Inflammatory macrophage treated with lipopolysaccharide for 1 hour (primary cell): ENCODE results near the gene NAV1.
"Not testable (repeated sequence)": the region's sequence is repeated elsewhere in the genome, so short reads cannot be mapped to it uniquely, and the experiment has no call there.

ENCODE experiments used
- DNase-seq, 2 donors: peaks; one replicate each; pipeline ENCODE4 v3.0.0-alpha.2; 2020 to 2022

The NAV1 gene

GRCh38 chr1:201504799-201505502 lies 34.0 kb upstream of the NAV1 start:
- no peak for DNase-seq

GRCh38 chr1:201505503-201505890 lies 33.4 kb upstream of the NAV1 start:
- DNase-seq: peak; percentile 30 to 42

DNA sequence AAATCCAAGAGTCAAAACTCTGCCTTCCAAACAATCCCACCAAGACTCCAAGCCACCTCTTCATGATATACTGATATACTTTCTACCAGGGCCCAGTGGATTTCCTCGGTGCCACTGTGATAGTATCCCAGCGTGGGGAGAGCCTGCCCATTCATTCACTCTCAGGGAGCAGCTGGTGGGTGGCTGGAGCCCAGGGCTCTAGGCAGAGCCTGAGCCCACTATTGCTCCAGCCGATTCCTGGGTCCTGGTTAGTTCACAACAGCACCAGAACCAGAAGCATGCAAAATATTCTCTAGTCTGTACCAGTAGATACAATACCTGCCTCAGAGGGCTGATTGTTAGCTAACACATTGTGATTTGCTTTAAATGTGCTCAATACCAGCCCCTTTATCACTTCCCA lies 32.8 kb upstream of the NAV1 start:
- DNase-seq: no peak

GRCh38 chr1:201506557-201507359 lies 32.2 kb upstream of the NAV1 start, which contains the start of gene CSRP1:
CSRP1 (minus strand) TSS chr1:201507123; CDS start chr1:201496303, 10,820 bp downstream.
- peak; percentile 80 to 84 for DNase-seq

- DNase-seq: no peak
Observed at GRCh38 chr1:201507360-201507675, 31.6 kb upstream of the NAV1 start.

GRCh38 chr1:201508809-201509208 lies 30.1 kb upstream of the NAV1 start:
- DNase-seq: no peak

DNA sequence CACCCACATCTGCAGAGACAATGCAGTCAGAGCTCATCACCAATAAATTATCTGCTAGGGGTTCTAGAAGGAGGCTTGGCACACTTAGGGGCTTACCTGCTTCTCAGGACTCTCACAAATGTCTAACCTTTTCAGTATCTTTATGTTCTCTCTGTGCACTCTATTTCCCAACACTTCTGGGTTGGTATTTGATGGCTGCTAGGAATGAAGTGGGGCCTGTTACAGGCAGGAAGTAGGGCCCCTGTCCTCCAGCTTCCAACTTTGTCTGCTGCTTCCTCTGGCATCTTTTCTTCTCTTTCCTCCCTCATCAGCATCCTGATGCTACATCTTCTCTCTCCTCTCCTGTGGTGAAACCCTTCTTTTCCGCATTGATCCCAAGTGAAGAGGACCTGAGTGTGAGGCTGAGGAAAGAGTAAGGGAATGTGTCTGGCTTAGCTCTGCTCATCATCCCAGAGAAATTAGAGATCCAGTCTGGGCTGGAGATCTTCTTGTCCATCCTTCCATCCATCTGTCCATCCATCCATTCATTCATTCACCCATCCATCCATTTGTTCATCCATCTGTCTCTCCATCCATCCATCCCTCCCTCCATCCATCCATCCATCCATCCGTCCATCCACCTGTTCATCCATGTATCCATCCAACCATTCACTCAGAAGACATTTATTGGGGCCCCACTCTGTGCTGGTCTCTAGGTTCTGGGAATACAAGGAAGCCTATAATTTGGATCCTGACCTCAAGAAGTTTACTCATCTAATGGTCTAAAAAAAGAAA lies 29.1 kb upstream of the NAV1 start:
- DNase-seq: no peak

- no peak for DNase-seq
Observed at GRCh38 chr1:201510734-201511133, 28.2 kb upstream of the NAV1 start.

DNA sequence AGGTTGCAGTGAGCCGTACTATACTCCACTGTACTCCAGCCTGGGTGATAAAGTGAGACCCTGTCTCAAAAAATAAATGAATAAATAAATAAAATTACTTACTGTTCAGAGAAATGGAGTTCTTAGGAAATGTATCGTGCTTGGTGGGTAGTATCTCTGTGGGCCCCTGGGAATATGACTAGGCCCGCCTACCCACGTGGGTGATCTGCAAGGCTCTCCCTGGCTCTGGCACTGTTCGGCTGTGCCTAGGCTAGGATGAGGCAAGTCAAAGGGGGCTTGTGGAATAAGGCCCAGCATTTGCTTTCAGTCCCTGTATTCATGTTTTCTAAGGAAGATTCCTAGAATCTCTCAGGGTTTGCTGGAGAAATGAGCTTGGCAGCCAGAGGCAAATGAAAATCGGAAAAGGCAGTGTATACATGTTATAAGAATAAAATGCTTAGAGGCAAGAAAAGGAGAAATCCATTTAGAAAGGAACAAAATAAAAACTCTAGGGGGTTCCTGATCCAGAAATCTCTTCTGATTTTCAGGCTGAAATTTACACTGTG lies 27.5 kb upstream of the NAV1 start:
- DNase-seq: no peak

DNA sequence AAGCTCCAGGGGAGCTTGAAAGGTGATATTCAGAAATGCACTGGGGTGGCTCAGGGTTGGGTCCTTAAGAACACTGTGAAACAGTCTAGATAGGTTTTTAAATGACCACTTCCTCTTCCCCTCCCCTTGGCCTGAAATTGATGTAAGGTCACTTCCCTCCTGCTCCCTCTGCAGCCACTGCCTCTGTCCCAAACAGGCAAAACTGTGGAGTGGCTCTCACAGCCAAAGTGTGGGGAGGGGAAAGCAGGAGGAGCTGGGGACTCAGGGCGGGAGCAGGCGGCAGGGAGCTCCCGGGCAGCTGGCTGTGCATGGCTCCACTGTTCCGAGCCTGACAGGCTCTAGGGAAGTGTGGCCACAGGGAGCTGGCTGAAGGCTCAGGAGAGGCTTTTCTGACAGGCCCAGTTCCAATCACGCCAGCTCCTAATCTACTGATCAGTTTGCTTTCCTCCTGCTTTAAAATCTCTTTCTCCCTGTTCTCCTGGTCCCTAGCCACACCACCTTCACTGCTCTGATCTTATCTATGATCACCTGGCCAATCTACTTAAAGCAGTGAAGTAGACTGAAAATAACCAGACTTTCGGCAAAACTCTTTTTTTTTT lies 26.9 kb upstream of the NAV1 start:
- DNase-seq: peak; percentile 58 to 65

DNA sequence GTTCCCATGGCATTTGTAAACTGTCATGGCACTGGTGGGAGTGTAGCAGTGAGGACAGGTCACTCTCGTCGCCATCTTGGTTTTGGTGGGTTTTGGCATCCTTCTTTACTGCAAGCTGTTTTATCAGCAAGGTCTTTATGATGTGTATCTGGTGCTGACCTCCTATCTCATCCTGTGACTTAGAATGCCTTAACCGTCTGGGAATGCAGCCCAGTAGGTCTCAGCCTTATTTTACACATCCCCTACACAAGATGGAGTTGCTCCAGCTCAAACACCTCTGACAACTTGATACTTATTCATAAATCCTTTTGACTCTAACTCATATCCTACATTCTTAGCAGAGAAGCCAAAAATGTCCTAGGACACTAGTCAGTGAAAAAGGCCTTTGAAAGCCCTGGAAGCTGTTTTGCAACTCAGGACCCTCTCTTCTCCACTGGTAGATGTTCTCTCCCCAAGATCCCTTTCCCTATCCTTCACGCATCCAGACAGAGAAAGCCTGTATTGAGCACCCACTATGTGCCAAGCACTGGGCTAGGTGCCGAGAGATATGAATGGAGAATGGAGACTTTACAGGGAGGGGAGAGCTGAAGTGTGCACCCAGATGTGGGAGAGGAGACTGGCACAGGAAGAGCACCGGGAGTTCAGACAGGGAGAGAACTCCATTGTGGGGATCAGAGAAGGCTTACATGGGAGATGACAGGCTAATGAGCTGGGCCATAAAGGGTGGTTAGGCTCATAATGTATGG lies 25.3 kb upstream of the NAV1 start:
- DNase-seq: no peak

DNA sequence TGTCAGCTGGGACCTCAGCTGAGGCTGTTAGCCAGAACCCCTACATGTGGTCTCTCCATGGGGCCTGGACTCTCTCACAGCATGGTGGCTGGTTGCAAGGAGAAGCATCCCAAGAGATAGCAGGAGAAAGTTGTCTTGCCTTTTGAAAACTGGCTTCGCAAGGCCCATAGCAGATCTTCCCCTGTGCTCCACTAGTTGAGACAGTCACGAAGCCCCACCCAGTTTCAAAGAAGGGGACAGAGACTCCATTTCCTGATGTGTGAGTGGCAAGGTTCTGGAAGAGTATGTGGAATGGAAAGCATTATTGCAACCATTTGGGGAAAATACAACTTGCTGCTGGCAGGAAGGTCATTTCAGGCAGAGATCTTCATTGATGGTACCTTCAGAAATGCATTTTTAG lies 24.5 kb upstream of the NAV1 start:
- no peak for DNase-seq

DNA sequence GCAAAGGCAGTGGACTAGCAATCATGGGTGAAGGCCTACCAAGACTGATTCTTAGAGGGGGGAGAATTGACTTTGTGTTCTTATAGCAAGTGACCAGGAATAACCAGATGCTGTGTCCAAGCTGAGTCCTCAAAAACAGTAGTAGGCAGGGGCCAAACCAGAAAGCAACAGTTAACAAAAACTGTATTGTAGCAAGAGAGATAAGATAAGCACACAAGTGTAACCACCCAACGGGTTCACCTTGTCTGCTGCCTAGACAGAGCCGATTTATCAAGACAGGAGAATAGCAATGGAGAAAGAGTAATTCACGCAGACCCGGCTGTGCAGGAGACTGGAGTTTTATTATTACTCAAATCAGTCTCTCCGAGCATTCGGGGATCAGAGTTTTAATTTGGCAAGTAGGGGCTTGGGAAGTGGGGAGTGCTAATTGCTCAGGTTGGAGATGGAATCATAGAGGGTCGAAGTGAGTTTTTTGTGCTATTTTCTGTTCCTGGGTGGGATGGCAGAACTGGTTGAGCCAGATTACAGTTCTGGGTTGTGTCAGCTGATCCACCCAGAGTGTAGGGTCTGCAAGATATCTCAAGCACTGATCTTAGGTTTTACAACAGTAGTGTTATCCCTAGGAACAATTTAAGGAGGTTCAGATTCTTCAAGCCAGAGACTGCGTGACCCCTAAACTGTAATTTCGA lies 23.7 kb upstream of the NAV1 start:
- DNase-seq: no peak

DNA sequence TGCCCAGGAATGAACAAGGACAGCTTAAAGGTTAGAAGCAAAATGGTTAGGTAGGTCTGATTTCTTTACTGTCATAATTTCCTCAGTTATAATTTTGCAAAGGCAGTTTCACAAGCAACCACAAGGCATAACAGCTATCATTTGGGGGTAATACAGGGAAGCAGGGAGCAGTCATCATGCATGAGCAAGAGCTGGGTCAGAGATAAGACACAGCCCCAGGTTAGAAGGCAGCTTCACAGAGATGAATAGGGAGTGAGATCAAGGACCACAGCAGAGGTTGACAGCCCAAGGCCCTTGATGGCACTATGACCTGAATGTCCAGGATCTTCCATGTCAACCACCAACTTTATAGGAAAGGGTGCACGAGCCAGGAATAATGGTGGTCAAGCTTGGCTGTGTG lies 23.0 kb upstream of the NAV1 start:
- DNase-seq: no peak

GRCh38 chr1:201516511-201517127 lies 22.3 kb upstream of the NAV1 start:
- DNase-seq: no peak

GRCh38 chr1:201517631-201518030 lies 21.3 kb upstream of the NAV1 start:
- no peak for DNase-seq

DNA sequence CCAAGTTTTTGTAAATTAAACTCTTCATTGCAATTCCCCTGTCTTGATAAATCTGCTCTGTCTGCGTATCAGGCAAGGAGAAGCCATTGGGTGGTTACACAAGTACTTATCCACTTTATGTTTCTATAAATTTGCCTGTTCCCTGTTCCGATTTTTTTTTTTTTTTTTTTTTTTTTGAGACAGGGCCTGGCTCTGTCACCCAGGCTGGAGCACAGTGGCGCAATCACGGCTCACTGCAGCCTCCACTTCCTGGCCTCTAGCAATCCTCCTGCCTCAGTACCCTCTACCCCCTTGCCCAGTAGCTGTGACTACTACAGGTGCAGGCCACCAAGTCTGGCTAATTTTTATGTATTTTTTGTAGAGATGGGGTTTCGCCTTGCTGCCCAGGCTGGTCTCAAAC lies 20.9 kb upstream of the NAV1 start:
- no peak for DNase-seq

- not testable (repeated sequence) for DNase-seq
Observed at GRCh38 chr1:201520046-201520575, 18.8 kb upstream of the NAV1 start.

GRCh38 chr1:201525193-201525778 lies 13.6 kb upstream of the NAV1 start:
- peak; percentile 57 to 80 for DNase-seq

GRCh38 chr1:201527879-201528278 lies 11.0 kb upstream of the NAV1 start:
- no peak for DNase-seq
